C4-2B (cell line): ENCODE measurements around the gene SLC22A6.

Source experiments
- H3K27ac ChIP-seq: fragments of 450-650 bp; 2 replicates; pipeline ENCODE4 v1.5.1; 2017
- CTCF ChIP-seq: fragments of 450-650 bp; conservative IDR thresholded peaks from 2 replicates; pipeline ENCODE4 v1.5.1; 2017; ENCODE audit warnings: mild to moderate bottlenecking
- ZFX ChIP-seq: fragments of 450-650 bp; IDR thresholded peaks from 2 replicates; pipeline ENCODE4 v1.6.1; 2017

SLC22A6 gene

GRCh38 chr11:63007920-63008319 lies 23.2 kb upstream of the SLC22A6 start:
- TF ChIP-seq ZFX (no peak), CTCF (no peak)
- no peak overlapping the region for H3K27ac ChIP-seq

GRCh38 chr11:63001456-63001855 lies 16.7 kb upstream of the SLC22A6 start:
- TF ChIP-seq ZFX (no peak), CTCF (no peak)
- no peak overlapping the region for H3K27ac ChIP-seq

- TF ChIP-seq CTCF (no peak), ZFX (no peak)
- peak overlapping the region; percentile 32 for H3K27ac ChIP-seq
Measured at GRCh38 chr11:62999649-63000048, 14.9 kb upstream of the SLC22A6 start.

GRCh38 chr11:62999156-62999555 lies 14.4 kb upstream of the SLC22A6 start:
- TF ChIP-seq CTCF: no peak
- TF ChIP-seq ZFX: no peak
- no peak overlapping the region for H3K27ac ChIP-seq

- no peak for TF ChIP-seq CTCF
- TF ChIP-seq ZFX: no peak
Measured at GRCh38 chr11:62996271-62996670, 11.5 kb upstream of the SLC22A6 start.

GRCh38 chr11:62994775-62995174 lies 10.0 kb upstream of the SLC22A6 start:
- no peak for TF ChIP-seq CTCF
- H3K27ac ChIP-seq: no peak overlapping the region

More at GRCh38 chr11:62996271-62996670, 11.5 kb upstream of the SLC22A6 start:
- no peak overlapping the region for H3K27ac ChIP-seq

GRCh38 chr11:62988276-62988675 lies 3.5 kb upstream of the SLC22A6 start:
- no peak overlapping the region for H3K27ac ChIP-seq
- no peak for TF ChIP-seq CTCF
- TF ChIP-seq ZFX: no peak
